MV-4-11 (cell line): ENCODE results near the gene REXO4.
A peak's percentile ranks its signal among the peaks of the same experiment; 100 is the strongest.

Source experiments
- DNase-seq: peaks from one replicate; lab custom pipeline; 2025; lab: John Stamatoyannopoulos, UW

REXO4 gene

DNA sequence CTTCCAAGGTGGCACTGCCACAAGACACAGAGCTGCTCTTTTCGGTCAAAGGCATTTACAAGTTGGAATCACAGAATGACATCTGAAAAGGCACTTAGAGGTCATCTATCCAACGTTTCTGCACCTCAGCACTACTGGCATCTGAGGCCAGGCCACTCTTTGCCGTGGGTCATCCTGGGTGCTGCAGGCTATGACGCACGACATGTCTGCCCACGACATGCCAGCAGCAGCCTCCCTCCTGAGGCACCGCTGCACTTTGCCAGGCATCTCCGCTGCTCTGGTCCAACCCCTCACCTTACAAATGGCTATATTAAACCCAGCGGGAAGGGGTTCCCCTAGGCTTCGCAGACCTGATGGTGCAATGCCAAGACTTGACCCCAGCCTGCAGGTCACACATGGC lies 50.0 kb downstream of the REXO4 start:
- no peak for DNase-seq

DNA sequence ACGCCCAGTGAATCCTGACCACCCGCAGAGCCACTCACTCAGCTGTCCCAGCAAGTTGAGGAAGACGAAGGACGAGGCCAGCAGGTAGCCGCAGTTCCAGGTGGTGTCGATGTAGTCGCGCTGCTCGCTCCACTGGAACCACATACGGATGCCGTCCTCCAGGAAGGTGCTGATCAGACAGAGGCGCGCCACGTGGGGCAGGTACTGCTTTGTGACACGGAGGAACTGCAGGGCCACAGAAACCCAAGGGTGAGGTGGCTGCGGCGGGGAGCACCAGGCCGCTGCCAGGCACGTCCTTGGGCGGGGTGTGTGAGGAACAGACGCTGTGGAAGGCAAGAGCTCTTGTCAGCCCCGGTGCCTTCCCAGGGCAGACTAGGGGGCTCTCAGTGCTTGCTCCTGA lies 50.6 kb downstream of the REXO4 start:
- no peak for DNase-seq

DNA sequence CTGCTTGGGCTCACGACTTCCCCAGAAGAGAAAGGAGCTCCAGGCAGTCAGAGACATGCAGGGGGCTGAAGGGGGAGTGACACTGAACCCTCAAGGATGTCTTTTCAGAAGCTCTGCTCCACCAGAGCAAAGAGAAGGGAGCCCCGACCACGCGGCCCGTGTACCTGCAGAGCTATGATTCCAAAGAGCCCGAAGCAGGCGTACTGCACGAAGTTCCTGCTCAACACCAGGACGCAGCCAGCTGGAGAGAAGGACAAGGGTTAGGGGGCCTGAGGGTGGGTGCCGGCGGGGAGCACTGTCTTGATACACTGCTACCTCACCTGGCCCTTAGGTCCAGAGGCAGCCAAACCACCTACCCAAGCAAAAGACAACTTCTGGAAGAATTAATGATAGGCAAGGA lies 51.4 kb downstream of the REXO4 start:
- DNase-seq, result no peak

DNA sequence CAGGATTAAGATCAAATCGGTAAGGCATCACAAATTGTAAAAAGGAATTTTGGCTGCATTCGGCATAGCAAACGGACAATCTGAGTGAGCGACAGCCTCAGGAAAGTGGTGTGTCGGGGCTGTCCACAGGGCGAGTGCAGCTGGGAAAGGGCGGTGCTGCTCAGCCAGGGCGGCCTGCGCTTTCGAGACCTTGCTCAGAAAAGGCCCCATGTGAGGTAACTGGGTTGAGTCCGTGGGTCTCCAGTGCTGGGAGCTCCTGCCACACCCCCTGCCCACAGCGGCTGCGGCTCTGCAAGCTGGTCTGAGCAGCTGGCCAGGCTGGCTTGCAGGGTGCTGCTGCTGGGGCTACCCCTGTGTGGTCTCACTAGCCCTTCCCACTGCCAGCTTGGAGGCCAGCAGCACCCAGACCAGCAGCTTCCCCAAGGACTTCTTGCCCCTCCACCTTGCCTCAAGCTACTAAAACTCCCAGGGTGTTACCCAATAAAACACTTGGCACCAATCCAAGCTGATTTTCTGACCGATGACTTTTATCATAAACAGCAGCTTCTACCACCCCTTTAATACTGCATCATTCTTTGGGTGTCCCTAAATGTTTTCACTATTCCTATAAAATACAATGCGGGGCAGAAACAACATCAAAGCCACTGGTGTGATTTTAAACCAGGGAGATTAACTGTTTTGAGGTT lies 55.3 kb downstream of the REXO4 start:
- DNase-seq, result no peak

DNA sequence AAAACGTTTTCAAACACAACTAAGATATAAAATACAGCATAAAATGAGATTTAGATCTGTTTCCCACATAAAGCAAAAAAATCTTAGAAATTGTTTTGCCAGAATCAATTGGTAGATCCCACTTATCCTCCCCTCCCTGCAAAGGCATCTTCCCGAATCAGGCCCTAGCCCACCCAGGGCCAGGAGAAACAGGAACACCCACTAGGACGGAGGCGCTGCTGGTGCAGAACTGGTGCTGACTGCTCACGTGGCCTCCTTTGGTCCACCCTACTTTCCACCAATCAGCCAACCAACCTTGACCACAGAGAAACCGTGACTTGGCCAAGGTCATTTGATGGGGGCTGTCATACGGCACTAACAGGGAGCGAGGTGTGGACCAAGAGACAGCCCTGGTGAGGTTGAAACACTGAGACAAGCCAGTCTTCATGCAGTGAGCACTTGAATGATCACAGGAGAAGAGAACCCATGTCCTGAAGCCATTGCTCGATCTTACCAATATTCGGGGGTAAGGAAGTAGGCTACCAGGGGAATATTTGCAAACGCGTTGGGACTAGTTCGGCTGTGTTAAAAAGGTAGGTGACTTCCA lies 56.2 kb downstream of the REXO4 start:
- DNase-seq, result no peak

DNA sequence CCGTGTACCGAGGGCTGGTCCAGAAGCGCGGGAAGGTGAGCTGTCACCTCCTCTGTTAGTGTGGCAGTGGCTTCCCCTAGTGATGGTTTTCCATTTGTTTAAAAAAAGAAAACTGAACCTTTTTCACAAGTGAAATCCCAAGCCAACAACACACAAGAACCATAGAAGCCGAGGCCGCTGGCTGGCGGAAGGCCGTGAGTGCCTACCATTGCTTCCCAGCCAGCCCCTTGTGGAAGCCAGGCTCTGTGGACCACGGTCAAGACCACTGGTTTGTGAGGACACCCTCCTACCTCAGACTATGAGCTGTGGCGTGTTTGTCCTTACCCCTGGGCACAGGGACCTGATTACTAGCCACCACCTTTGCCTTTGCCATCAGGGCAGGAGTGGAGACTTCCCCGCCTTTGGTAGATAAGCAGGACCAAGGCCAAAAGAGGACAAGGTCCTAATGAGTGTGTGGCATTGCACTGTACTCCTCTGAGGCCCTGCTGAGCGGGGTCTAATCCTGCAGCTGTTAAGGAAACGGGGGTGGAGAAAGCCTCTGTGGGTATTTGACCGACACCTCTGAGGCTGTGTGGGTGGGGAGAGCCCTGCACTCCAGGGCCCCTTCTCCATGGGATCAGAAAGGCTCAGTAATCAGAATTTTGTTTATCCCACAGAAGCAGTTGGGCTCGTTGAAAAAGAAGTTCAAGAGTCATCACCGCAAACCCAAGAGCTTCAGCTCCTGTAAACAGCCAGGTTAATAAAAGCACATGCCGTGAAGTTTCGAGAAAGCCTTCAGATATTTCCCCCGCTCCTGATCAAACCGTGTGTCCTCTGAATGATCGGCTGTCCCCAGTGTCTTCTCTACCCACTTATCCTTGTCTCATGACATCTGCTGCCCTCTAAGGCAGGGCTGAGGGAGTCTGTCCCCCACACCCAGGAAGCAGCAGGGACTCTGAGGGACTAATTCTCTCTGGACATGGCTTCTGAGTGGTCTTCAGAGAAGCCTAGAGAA lies 57.1 kb downstream of the REXO4 start:
- DNase-seq, result peak; percentile 27

DNA sequence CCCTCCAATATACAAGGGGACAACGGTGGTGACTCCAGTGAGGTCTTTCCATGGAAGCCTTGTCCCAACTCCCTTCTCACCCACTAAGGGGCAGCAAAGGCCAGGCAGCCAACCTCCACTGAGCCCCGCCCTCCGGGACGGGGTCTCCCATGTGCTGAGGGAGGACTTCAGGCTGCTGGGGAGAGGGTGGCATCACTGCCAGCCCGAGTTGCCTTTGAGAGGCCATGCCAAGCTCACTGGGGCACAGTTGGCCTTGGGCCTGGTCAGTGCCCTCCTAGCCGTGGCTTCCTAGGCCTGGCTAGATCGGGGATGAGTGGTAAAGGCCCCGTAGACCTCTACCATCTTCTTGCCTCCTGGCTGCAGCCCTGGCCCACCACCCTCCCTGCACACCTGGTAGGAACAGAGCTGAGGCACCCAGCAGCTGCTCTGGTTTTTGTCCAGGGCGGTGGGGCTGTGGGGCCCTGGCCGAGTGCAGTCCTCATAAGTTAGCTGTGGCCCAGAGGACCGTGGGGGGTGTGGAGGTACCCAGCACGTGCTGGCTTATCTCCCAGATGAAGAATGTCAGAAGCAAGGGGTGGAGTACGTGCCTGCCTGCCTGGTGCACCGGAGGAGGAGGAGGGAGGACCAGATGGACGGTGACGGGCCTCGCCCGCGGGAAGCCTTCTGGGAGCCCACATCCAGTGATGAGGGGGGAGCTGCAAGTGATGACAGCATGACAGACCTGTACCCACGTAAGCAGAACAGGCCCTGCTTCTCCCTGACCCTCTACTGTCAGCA lies 58.2 kb downstream of the REXO4 start:
- no peak for DNase-seq

DNA sequence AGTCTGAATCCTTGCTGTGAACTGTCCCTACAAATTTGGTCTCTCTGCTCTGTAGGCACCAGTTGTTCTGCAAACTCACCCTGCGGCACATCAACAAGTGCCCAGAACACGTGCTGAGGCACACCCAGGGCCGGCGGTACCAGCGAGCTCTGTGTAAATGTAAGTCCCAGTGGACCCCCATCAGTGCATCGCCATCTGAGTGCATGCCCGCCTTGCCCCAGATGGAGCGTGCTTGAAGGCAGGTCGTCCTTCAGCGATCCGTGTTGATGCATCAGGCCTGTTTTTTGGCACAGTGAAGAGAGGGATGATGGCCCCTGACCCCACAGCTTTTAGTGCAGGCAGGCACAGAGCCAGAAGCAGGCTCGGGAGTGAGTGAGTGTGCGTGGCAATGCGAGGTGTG lies 60.2 kb downstream of the REXO4 start:
- DNase-seq, result no peak

DNA sequence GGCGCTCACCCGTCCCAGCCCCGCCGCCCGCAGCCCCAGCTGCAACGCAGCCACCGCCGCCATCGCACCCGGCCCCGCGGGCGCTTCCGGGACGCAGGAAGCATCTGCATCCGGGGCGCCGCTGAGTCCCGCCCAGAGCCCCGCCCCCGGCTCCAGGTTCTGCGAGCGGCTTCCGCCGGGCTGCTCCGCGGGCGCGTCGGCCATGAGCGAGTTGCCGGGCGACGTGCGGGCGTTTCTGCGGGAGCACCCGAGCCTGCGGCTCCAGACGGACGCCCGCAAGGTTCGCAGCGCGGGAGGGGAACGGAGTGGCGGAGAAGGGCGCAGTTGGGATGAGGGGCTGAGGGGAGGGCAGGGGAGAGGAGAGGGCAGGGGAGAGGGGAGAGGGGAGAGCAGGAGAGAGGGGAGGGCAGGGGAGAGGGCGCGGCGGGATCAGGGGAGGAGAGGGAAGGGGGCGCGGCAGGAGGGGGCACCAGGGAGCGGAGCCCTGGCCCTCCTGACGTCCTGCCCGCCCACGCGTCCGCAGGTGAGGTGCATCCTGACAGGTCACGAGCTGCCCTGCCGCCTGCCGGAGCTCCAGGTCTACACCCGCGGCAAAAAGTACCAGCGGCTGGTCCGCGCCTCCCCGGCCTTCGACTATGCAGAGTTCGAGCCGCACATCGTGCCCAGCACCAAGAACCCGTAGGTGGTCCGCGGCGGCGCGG lies 61.3 kb downstream of the REXO4 start, which contains the start of the genes SURF1 and SURF2:
TSS of gene SURF1 (minus strand) at position 97 of the 701 bp plus-strand sequence. CDS start at position 63, 34 bp downstream.
TSS of gene SURF2 (plus strand) at position 160 of the 701 bp plus-strand sequence. CDS start at position 203, 43 bp downstream.
- peak; percentile 70 for DNase-seq
